SU-DHL-6 (cell line): Measurements from ENCODE around the gene CNRIP1.

Experiments used
- EZH2phosphoT487 ChIP-seq: fragments of 200-600 bp; sonication (generic), shearing (Covaris generic); conservative IDR thresholded peaks from 2 replicates; pipeline ENCODE4 v1.6.1; 2018; ENCODE audit warnings: mild to moderate bottlenecking, antibody characterized with exemption, low read length, moderate library complexity, mixed read lengths
- TF ChIP-seq, protein P1 (sequence below): fragments of 200-600 bp; sonication (generic); IDR thresholded peaks from one replicate; pipeline ENCODE4 v1.5.1; 2017; ENCODE audit warnings: antibody characterized with exemption, mild to moderate bottlenecking, low read length, moderate library complexity; ENCODE audit not compliant: insufficient read depth, poor library complexity, severe bottlenecking

DNA sequence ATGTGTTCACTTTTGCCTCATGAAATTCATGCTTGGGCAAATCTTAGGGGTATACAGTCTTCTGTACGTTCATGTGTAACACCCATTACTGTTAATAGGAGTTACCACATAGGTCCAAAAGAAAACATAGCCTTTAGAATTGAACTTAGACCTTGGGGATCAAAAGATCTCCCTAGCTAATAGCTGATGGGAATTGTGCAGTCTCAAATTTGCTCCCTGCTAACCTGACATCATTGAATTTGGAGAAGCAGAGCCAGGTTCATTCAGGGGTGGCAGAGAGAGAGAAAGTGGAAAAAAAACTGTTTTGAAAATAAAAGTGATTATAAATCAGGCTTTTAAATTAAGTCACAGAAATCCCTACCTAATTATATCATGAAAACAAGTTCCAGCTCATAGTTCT is 39.4 kb downstream of the CNRIP1 start:
- TF ChIP-seq, protein P1, sequence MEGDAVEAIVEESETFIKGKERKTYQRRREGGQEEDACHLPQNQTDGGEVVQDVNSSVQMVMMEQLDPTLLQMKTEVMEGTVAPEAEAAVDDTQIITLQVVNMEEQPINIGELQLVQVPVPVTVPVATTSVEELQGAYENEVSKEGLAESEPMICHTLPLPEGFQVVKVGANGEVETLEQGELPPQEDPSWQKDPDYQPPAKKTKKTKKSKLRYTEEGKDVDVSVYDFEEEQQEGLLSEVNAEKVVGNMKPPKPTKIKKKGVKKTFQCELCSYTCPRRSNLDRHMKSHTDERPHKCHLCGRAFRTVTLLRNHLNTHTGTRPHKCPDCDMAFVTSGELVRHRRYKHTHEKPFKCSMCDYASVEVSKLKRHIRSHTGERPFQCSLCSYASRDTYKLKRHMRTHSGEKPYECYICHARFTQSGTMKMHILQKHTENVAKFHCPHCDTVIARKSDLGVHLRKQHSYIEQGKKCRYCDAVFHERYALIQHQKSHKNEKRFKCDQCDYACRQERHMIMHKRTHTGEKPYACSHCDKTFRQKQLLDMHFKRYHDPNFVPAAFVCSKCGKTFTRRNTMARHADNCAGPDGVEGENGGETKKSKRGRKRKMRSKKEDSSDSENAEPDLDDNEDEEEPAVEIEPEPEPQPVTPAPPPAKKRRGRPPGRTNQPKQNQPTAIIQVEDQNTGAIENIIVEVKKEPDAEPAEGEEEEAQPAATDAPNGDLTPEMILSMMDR = no peak
- TF ChIP-seq EZH2phosphoT487 = no peak
